IPS DF 19.7 (cell line): ENCODE data around the gene UBE2S.

Source experiments
- DNase-seq: peaks from one replicate; pipeline ENCODE4 v3.0.0-alpha.2; 2013; ENCODE audit warnings: low read depth, low spot score

The UBE2S gene

GRCh38 chr19:55384131-55384919, 23.3 kb downstream of the UBE2S start, which contains the start of gene TMEM238:
Gene TMEM238 (minus strand): TSS chr19:55384292. CDS start chr19:55384259, 33 bp downstream.
- no peak for DNase-seq

DNA sequence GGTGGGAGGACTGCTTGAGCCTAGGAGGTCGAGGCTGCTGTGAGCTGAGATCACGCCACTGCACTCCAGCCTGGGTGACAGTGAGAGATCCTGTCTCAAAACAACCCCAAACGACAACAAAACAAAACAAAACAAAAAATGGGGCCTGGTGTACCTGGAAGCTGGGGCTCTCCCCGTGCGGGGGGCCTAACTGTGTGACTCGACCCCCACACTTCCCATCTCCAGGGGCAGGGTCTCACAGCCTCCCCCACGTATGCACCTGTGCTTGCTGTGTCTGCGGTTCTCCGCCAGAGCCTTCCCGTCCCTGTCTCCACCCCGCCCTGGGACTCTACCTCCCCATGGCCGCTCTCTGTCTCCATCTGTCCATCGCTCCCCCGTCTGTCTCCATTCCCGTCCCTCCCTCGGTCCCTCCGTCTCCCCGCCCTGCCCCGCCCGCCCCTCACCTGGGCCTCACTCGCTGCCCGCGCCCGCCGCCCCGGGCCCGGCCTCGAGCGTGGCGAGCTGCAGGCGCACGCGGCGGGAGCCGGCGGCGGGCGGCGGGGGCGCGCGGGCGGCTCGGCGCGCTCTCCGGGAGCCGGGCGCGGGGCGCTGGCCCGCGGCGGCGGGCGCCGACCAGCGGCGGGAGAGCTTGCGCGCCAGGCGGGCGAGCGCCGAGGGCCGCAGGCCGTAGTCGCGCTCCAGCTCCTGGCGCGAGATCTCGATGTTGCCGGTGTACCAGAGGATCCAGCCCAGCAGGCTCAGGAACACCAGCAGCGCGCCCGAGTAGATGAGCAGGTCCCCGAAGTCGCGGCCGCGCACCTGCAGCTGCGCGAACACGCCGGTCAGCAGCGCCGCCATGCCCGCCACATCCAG, 24.1 kb downstream of the UBE2S start:
- no peak for DNase-seq

- no peak for DNase-seq
Observed at GRCh38 chr19:55382522-55383054, 25.0 kb downstream of the UBE2S start.

DNA sequence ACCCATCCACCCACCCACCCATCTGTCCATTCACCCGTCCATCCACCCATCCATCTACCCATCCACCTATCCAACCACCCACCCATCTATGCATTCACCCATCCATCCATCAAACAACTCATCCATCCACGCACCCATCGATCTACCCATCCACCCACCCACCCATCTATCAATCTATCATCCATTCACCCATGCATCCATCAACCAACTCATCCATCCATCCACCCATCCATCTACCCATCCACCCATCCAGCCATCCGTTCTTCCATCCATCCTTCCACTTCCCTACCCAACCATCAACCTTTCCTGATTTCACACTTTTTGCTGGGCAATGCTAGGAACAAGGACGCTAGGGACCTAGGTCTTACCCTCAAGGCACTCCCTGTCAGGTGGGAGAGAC, 25.6 kb downstream of the UBE2S start:
- DNase-seq, result no peak

GRCh38 chr19:55379174-55379573, 28.4 kb downstream of the UBE2S start:
- DNase-seq, result no peak

DNA sequence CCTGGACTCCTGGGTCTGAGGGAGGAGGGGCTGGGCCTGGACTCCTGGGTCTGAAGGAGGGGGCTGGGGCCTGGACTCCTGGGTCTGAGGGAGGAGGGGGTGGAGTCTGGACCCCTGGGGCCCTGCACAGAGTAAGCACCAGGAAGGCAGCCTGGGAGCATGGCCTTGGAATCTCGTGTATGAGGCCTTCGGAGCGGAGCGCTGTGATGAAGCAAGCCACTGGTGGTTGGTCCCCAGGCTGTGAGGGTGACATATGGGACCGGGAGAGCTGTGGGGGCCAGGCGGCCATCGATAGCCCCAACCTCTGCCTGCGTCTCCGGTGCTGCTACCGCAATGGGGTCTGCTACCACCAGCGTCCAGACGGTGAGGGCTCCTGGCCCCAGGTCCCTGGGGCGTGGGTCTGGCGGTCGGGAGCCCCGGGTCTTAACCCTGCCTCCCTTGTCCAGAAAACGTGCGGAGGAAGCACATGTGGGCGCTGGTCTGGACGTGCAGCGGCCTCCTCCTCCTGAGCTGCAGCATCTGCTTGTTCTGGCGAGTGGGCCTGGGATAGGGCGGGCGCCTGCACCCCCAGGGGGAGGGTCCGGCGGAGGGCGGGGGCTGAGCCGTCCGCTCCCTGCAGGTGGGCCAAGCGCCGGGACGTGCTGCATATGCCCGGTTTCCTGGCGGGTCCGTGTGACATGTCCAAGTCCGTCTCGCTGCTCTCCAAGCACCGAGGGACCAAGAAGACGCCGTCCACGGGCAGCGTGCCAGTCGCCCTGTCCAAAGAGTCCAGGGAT, 30.0 kb downstream of the UBE2S start:
- DNase-seq, result no peak

- DNase-seq, result no peak
Observed at GRCh38 chr19:55376241-55376933, 31.2 kb downstream of the UBE2S start, which contains the start of gene TMEM190. Gene TMEM190 (plus strand): TSS chr19:55376826. CDS start chr19:55376854, 28 bp downstream.

- no peak for DNase-seq
Observed at GRCh38 chr19:55373993-55374757, 33.4 kb downstream of the UBE2S start.

- no peak for DNase-seq
Observed at GRCh38 chr19:55373306-55373992, 34.1 kb downstream of the UBE2S start.

DNA sequence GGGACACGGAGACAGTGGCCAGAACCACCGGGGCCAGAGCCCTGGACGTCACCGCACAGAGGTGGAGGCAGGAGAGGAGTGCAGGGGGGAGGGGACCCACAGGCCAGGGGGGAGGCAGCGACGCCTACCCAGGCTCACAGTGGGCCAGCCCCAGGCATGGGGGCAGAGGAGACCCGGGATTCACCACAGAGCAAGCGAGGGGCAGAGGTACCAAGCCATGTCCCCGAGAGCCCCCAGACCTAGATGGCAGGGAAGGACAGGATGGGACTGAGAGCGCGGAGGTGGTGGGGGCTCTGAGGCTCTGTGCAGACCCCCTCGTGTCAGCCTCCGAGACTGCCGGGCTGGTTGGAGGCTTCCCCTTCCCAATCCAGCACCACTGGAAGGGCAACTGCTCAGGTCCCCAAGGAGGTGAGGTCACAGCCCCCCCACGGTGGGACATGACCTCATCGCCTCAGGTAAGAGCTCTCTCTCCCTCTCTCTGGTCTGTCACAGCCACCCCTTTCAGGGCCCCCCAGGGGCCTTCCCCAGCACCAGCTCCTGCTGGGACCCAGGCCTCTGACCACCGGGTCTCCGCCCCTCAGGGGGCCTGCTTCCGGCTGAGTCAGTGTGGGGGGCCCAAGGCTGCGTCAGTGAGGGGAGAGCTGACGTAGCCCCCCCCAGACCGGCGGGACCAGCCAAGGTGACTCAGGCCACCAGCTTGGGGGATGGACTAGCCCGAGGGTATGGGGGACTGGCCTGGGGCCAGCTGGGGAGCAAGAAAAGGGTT, 35.1 kb downstream of the UBE2S start:
- DNase-seq, result no peak

DNA sequence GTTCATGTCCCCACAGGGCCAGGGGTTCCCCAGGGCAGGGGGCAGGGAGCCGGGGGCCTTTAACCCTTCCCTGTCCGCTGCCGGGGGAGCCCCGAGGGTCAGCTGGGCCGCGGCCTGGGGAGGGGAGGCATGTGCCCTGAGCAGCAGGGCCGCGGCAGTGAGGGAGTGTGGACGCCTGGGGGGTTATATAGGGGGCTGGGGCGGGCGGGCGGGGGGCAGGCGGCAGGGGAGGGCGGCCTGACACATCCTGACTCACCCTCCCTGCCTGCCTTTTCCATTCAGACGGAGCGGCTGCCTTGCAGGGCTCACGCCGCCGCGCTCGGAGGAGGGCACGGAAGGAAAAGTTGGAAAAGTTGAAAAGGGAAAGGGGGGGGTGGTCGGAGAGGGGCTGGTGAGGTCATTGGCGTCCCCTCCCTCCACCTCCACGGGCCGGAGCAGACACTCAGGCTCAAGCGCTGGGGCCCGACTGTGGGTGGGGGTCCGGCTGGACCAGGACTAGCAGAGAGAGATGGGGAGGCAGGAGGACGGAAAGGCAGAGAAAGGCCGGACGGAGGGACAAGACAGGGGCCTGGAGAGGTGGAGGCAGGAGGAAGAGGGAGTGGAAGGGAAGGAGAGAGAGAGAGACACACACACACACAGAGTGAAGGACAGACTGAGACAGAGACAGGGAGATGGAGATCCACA, 37.1 kb downstream of the UBE2S start, which contains the start of gene IL11:
Gene IL11, minus strand, starts transcription at position 159 of the 684 bp plus-strand sequence. Its CDS starts 153 bp downstream, at position 6.
- DNase-seq, result no peak

- no peak for DNase-seq
Observed at GRCh38 chr19:55369653-55370304, 37.8 kb downstream of the UBE2S start.

DNA sequence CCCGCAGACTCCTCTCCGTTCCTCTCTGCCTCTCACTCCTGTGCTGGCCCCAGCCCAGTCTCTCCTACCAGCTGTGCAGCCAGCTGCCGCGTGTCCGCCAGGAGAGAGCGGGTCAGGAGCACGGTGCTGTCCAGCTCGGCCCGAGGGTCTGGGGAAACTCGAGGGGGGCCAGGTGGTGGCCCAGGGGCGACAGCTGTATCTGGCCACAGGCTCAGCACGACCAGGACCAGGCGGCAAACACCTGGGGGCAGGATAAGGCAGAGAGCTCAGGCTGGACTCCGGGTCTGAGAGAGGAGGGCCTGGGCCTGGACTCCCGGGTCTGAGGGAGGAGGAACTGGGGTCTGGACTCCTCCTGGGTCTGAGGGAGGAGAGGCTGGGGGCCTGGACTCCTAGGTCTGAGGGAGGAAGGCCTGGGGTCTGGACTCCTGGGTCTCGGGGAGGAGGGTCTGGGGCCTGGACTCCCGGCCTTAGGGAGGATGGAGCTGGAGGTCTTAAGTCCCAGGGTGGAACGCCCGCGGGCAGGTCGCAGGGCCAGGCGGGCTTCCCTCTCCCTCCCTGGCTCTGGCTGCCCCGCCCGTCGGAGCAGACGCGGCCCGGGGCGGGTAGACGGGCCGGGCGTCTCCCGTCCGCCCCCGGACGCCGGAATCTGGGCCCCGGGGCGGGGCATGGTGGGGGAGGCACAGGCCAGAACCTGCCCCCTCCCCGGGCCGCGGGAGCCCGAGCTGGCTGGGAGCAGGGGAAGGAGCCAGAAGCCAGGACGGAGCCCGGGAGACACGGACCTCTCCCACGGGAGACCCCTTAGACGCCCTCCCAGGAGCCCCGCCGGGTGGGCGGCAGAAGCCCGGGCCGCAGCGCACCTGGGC, 38.7 kb downstream of the UBE2S start:
- no peak for DNase-seq

DNA sequence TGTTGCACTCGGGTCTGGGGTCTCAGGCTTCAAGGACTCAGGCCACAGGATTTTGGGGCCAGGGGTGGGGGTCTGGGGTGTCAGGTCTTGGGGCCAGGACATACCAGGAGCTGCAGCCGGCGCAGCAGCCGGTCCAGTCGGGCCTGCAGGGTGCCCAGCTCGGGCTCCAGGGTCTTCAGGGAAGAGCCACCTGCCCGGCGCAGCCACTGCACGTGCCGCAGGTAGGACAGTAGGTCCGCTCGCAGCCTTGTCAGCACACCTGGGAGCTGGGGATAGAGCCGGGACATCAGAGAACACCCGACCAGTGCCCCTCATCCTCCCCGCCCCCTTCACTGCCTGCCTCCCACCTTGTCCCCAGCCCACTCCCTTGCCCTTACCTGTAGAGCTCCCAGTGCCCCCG, 39.5 kb downstream of the UBE2S start:
- DNase-seq, result no peak

DNA sequence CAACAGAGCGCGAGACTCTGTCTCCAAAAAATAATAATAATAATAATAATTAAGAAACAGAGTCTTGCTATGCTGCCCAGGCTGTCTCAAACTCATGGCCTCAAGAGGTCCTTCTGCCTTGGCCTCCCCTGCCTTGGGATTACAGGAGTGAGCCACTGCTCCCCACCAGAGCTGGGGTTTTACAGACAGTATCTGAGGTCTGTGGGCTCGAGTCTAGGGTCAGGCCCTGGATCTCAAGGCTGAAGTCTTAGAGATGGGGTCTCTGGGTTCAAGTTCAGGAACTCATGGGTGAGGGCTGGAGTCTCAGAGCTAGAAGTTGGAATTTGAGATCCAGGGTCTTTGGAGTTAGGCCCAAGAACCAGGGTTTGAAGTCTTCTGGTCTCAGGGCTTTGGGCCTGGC, 40.8 kb downstream of the UBE2S start:
- no peak for DNase-seq

DNA sequence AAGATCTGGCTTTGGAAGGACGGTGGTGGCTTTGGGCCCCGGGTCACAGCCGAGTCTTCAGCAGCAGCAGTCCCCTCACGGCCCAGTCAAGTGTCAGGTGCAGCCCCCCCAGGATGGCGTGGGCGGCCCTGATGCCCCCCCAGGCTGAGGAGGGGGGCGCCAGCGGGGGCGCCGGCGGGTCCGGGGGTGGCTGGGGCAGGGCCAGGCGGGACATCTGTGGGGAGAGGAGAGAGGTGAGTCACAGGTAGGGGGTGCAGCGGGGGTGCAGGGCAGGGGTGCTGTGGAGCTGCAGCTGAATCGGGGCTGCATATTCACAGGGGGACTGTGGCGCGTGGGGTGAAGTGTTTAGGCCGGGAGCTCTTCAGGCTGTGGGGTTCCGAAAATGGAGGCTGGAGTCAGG, 41.6 kb downstream of the UBE2S start:
- no peak for DNase-seq

GRCh38 chr19:55365245-55365644, 42.3 kb downstream of the UBE2S start:
- no peak for DNase-seq
